ENCODE results near the gene KDR.

KDR gene

GRCh38 chr4:55077577-55077976, 47.8 kb downstream of the KDR start:
- no peak for DNase-seq

DNA sequence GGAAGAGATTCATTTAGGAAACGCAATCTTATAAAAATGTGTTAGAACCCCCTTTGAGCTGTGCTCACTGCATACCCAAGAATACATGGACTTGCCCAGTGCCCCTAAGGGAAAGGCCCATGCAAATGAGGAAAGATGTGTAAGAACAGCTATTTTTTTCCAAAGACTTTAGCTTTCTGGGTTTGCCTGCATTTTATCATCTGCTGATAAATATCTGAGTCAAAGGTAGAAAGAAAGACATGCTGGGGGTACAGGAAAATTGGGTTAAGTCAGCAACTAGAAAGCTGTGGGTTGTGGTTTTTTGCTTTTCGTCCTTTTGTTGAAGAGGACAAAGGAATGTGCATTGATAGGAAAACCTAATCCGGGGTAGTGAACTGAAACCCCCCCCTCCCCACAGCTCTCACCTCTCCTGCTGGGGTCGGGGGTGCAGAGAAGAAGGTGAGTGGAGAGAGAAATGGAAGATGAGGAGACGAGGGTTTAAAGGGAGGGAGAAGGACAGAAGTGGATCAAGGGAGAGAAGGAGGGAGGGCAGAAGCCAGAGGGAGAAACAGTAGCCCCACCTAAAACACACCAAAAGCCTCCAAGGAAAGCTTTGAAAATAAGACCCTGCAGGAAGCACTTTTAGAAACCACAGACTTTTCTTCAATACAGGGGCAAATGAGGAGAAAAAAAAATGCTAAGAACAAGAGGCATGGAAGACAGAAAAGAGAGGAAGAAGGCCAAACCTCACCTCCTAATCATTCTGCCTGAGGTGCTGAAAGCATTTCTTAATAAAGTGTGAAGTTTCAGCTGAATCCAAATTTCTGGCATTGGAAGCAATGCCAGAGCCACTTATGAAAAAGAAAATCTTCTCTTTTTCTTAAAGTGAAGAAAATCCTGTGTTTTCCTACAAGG, 49.3 kb downstream of the KDR start:
- no peak for DNase-seq

- DNase-seq: no peak
Measured at GRCh38 chr4:55075376-55075775, 50.0 kb downstream of the KDR start.

- DNase-seq: peak; percentile 90
Measured at GRCh38 chr4:55074386-55074785, 51.0 kb downstream of the KDR start.

DNA sequence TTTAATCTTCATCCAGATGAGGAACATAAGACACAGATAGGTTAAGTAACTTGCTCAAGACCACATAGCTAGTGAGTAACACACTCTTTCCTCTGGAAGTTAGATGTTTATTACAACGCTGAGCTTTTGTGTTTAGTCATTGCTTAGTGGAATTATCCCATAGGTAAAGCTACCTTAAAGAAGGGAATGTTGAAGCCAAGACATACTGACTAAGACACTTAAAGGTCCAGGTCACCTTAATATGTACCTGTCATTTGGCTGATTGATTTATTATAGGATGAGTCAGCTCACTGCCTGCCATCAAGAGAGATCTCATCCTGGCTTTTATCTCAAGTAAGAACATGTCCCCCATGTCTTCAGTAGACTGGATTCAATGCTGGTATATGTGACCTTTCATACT, 53.4 kb downstream of the KDR start:
- DNase-seq: no peak

GRCh38 chr4:55069248-55069647, 56.1 kb downstream of the KDR start:
- DNase-seq: peak; percentile 76

- DNase-seq: no peak
Measured at GRCh38 chr4:55068522-55068921, 56.9 kb downstream of the KDR start.

- DNase-seq: no peak
Measured at GRCh38 chr4:55066018-55066417, 59.4 kb downstream of the KDR start.

DNA sequence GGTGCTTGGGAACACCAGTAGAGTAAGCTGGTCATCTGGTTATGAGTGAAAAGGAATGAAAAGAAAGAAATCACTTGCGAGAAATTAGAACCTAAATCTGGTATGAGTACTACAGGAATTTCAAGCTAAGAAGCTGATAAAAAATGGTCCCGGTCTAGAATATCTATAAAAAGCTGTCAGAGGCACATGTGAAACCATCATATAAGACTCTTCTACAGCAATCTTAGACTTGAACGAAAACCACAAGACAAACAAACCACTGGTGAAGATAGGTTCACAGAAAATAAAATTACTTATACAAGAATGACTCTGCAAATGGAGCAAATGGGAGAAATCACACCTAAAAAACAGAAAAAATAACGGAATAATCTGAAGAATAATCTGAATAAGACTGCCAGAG, 69.9 kb downstream of the KDR start:
- DNase-seq: no peak

GRCh38 chr4:55051532-55051931, 73.9 kb downstream of the KDR start:
- no peak for DNase-seq

GRCh38 chr4:55050418-55050950, 74.9 kb downstream of the KDR start:
- DNase-seq: no peak

DNA sequence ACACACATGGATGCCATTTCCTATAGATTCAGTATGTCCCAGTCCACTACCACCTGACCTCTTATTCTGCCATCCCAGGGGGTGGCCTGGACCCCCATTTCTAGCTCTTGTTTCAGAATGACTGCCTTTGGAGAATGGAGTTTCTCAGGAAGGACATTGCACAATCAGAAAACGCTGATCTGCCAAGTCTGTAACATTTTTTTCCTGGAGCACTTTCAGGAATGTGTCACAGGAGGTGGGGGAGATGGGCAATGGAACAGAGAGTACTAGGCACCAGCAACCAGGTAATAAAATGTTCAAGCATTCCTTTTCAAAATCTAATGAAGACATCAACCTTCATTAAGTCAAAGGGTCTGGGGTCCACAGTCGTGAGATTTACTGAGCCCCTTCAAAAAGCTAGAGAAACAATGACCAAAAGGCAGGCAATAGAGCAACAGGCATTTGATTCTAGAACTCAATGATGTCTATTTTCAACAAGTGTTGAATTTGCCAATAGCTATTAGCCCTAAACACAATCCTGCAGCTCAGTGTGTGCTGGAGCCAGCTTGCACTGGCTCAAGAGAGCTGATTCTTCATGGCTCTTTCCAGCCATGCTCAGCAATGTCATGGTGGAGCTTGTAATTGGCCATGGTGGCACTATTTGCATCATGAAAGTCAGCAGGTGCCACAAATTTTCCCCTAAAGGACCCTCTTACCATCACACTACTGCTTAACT, 87.1 kb downstream of the KDR start:
- DNase-seq: no peak

- DNase-seq: no peak
Measured at GRCh38 chr4:55037728-55038127, 87.7 kb downstream of the KDR start.

GRCh38 chr4:55036405-55036804, 89.0 kb downstream of the KDR start:
- DNase-seq: no peak

DNA sequence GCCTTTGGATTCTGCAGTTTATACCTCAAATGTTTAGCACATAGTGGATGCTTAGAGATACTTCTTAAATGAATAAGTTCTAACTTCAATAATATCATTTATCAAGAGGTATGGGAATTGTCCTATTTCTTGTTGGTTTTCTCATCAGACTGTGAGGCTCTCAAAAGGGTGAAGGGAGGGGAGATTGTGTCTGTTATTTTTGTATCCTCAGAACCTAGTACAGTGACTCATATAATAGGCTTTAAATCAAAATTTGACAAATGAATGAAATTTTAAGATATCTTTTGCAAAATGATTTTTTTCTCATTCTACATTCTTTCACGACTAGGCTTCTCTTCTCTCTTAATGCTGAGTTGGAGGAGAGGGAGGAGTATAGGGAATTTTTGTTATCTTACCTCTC, 89.5 kb downstream of the KDR start:
- DNase-seq: no peak

GRCh38 chr4:55033296-55033695, 92.1 kb downstream of the KDR start:
- no peak for DNase-seq

DNA sequence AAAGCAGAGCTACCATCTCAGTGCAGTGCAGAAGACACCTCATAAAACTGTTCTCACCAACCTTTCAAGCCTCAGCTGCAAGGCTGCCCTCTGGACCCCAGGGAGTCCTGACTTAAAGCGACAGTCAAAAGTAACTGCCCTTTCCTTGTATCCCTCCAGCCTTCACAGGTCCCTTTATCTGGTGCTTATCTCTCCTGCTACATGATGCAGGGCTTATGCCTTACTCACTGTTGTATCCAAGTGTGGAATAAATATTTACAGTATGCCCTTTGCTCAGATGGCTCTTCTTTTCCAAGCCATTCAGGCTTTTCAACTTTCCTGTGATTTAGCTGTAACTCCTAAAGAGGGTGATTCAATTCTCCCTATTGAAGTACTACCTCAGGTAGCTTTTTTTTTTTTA, 92.6 kb downstream of the KDR start:
- no peak for DNase-seq

DNA sequence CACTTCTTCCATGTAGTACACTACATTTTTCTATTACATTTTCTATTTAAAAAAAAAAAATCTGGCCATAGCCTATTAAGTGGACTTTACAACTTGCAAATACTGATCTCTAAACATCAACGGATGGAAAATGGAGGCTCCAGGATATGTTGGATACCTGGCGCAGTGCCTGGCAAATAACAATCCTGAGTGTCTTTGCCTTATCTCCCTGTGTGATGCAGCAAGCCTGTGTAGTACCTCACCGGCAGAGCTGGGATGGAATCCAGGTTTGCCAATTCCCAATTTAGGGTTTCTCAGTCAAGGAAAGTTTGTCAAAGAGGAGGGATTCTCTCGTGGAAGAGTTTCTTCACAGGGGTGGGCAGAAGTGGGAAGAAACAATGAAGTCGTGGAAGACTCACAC, 93.2 kb downstream of the KDR start:
- DNase-seq: no peak

DNA sequence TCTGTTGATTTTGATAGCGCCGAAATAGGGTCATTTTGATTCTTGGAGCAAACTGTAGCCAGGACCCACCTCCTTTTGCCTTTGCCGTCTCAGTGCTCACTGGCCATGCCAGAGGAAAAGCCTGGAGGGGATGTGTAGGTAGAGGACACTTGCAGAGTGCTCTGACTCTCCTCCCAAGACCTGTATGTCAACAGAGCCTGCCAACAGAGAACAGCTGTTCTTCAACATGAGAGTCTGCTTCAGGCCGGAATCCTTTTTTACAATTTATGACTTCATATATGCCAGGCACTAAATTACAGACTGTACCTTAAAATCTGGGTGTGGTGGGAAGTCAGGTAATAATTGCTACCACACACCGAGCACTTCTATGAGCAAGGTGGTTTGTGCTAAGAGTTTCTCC, 94.2 kb downstream of the KDR start:
- DNase-seq: no peak

DNA sequence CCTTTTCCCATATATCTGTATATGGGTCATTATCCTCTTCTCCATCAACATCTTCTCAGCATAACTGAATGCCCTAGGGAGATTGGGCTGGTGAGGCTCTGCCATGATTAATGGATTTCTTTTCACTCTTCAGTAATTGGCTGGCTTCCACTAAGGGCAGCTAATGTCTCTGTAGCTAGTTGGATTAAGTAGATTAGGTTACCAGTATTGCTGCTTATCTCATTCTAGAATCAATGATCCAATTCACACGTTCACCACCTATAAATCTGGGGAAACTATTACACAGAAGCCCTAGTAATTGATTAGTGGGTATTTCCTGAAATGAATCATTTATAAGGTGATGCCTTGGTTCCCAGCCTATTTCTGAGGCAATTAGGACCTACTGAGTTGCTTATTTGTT, 94.8 kb downstream of the KDR start:
- DNase-seq: no peak

- no peak for DNase-seq
Measured at GRCh38 chr4:55029821-55030503, 95.4 kb downstream of the KDR start.

DNA sequence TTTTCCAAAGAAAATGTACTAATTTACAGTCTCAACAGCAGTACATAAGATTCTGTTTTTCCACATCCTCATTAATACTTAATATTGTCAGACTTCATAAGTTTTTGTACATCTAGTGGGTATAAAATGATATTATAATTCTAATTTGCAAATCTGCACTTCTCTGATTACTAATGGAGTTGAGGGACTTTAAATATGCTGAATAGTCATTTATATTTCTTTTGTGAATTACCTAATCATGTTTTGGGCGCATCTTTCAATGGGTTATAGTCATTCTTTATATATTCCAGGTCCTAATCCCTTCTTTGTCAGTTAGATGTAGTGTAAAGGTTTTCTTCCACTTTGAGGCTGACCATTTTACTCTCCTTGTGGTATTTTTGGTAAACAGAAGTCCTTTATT, 96.1 kb downstream of the KDR start:
- DNase-seq: no peak
